K562 (cell line): ENCODE results near the gene MAP3K20.

Experiments used
- ZBTB8A ChIP-seq: fragments of 450-650 bp; IDR thresholded peaks from 2 replicates; pipeline ENCODE4 v1.6.1; 2018; ENCODE audit warnings: mild to moderate bottlenecking, moderate library complexity; ENCODE audit not compliant: partially characterized antibody
- TF ChIP-seq, protein P1 (sequence below): sonication (generic); formaldehyde crosslinking; IDR thresholded peaks from 2 replicates; pipeline ENCODE4 v1.8.0; 2022; ENCODE audit warnings: mild to moderate bottlenecking, missing genetic modification reagents
- TF ChIP-seq, protein P2 (sequence below): fragments of 250-450 bp; sonication (Bioruptor Pico); IDR thresholded peaks from 2 replicates; pipeline ENCODE4 v1.4.0; 2020; ENCODE audit warnings: borderline replicate concordance

DNA sequence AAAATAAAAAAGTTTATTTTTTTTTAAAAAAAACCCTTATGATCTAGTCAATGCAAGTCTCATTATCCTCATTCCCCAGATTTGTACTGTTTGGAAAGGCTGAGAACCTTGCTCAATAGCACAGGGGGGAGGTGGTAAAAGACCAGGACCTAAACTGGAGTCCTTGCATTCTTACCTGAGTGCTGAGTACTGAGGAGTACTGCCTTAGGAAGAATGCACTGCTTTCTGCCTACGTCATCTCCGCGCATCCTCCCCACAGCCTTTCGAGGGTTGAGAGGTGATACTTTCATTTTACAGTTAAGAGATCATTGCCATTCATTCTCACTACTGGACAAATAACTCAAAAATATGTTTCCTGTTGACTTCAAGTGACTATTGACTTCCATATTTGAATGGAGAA, 73.8 kb downstream of the MAP3K20 start:
- TF ChIP-seq ZBTB8A = no peak
- TF ChIP-seq, protein P1, sequence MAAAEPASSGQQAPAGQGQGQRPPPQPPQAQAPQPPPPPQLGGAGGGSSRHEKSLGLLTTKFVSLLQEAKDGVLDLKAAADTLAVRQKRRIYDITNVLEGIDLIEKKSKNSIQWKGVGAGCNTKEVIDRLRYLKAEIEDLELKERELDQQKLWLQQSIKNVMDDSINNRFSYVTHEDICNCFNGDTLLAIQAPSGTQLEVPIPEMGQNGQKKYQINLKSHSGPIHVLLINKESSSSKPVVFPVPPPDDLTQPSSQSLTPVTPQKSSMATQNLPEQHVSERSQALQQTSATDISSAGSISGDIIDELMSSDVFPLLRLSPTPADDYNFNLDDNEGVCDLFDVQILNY (CRISPR knock-in tag) = no peak
- TF ChIP-seq, protein P2, sequence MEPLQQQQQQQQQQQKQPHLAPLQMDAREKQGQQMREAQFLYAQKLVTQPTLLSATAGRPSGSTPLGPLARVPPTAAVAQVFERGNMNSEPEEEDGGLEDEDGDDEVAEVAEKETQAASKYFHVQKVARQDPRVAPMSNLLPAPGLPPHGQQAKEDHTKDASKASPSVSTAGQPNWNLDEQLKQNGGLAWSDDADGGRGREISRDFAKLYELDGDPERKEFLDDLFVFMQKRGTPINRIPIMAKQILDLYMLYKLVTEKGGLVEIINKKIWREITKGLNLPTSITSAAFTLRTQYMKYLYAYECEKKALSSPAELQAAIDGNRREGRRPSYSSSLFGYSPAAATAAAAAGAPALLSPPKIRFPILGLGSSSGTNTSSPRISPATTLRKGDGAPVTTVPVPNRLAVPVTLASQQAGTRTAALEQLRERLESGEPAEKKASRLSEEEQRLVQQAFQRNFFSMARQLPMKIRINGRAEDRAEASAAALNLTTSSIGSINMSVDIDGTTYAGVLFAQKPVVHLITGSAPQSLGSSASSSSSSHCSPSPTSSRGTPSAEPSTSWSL = no peak
